Osteocyte (in vitro differentiated cells): ENCODE data around the gene WBP2NL. TPM values are rescaled to one million over a fixed set of nuclear protein-coding genes. Genes with fewer than 3 reads are reported as not detected.

Experiments used
- DNase-seq: peaks from one replicate; pipeline ENCODE4 v3.0.0; 2021; ENCODE audit warnings: mixed read lengths; ENCODE audit not compliant: unreplicated experiment; ENCODE audit errors: extremely low spot score
- H3K27ac Mint-ChIP-seq: one replicate; pipeline ENCODE4 v1.8.0; 2021; ENCODE audit warnings: mild to moderate bottlenecking, mixed read lengths; ENCODE audit not compliant: unreplicated experiment
- H3K27me3 Mint-ChIP-seq: one replicate; pipeline ENCODE4 v1.8.0; 2021; ENCODE audit warnings: mixed read lengths; ENCODE audit not compliant: unreplicated experiment
- H3K36me3 Mint-ChIP-seq: one replicate; pipeline ENCODE4 v1.8.0; 2021; ENCODE audit warnings: mixed read lengths; ENCODE audit not compliant: unreplicated experiment
- H3K4me1 Mint-ChIP-seq: one replicate; pipeline ENCODE4 v1.8.0; 2021; ENCODE audit warnings: mixed read lengths; ENCODE audit not compliant: unreplicated experiment
- H3K4me3 Mint-ChIP-seq: one replicate; pipeline ENCODE4 v1.8.0; 2021; ENCODE audit warnings: mild to moderate bottlenecking, moderate library complexity, mixed read lengths; ENCODE audit not compliant: unreplicated experiment
- H3K9me3 Mint-ChIP-seq: one replicate; pipeline ENCODE4 v1.8.0; 2021; ENCODE audit warnings: mixed read lengths; ENCODE audit not compliant: unreplicated experiment
- total RNA-seq: library from RNA; stranded (reverse); gene quantifications from 2 replicates; pipeline ENCODE4 v1.2.1, GENCODE V29; 2021
- TF ChIP-seq, protein P1 (sequence below): fragments of 200-600 bp; sonication (generic); IDR thresholded peaks from 2 replicates; pipeline ENCODE4 v1.5.0; 2021; ENCODE audit warnings: antibody characterized with exemption, mild to moderate bottlenecking, moderate library complexity

Gene WBP2NL
- total RNA-seq, 1 donor from 2014 or later = not detected

DNA sequence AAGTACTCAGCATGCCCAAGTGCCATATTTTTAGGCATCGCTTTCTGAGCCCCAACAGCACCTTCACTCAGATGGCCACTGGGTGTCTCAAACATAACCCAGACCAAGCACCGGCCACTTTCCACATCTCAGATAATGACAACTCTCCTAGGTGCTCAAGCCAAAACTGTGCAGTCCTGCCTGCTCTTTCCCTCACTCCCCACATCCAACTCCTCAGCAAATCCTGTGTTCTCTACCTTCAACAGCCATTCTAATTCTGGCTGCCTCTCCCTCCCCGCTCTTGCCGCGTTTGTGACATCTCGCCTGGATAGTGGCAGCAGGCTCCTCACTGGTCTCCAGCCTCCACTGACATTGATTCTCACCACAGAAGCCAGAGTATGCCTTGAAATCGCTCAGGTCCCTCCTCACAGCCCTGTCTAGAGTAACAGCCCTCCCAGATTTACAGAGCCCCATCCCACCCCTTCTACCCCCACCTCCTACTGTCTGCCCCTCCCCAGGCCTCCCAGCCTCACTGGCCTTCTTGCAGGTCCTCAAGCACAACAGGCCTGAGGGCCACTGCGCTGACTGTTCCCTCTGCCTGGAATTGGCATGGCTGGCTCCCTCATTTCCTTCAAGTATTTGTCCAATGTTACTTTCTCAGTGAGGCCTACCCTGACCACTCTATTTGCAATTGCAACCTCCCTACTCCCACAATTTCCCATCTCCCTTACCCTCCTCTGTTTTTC is 74.2 kb downstream of the WBP2NL start:
- TF ChIP-seq, protein P1, sequence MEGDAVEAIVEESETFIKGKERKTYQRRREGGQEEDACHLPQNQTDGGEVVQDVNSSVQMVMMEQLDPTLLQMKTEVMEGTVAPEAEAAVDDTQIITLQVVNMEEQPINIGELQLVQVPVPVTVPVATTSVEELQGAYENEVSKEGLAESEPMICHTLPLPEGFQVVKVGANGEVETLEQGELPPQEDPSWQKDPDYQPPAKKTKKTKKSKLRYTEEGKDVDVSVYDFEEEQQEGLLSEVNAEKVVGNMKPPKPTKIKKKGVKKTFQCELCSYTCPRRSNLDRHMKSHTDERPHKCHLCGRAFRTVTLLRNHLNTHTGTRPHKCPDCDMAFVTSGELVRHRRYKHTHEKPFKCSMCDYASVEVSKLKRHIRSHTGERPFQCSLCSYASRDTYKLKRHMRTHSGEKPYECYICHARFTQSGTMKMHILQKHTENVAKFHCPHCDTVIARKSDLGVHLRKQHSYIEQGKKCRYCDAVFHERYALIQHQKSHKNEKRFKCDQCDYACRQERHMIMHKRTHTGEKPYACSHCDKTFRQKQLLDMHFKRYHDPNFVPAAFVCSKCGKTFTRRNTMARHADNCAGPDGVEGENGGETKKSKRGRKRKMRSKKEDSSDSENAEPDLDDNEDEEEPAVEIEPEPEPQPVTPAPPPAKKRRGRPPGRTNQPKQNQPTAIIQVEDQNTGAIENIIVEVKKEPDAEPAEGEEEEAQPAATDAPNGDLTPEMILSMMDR = no peak
- H3K27me3 Mint-ChIP-seq = no peaks in the 10 kb centered on the region
- H3K4me3 Mint-ChIP-seq = no peak overlapping the region
- H3K9me3 Mint-ChIP-seq = no peaks in the 10 kb centered on the region
- H3K36me3 Mint-ChIP-seq = no peaks in the 10 kb centered on the region
- no peak for DNase-seq
- H3K27ac Mint-ChIP-seq = no peak overlapping the region
- H3K4me1 Mint-ChIP-seq = peaks cover 19% of the 10 kb centered on the region

DNA sequence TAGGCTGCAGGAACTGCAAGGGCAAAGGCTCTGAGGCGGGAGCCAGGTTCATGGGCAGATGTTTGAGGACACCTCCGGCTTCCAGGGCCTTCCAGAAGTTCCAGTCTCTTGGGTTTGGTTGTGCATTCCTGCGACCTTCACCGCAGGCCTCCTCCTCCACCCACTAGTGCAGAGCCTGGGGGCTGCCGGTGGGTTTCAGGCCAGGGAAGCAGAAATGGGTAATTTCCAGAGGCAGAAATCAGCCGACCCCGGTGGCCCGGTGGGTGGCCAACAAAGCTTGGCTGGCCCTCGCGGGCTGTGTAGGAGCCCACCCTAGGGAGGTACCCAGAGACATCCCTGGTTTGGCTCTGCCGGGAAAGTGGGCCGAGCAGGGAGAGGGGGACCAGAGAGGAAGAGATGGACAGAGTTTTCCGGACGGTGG is 75.0 kb downstream of the WBP2NL start:
- H3K36me3 Mint-ChIP-seq = no peaks in the 10 kb centered on the region
- no peak for DNase-seq
- no peak overlapping the region for H3K4me3 Mint-ChIP-seq
- H3K4me1 Mint-ChIP-seq = peaks cover 19% of the 10 kb centered on the region
- H3K27me3 Mint-ChIP-seq = no peaks in the 10 kb centered on the region
- TF ChIP-seq, protein P1 = no peak
- no peak overlapping the region for H3K27ac Mint-ChIP-seq
- no peaks in the 10 kb centered on the region for H3K9me3 Mint-ChIP-seq

DNA sequence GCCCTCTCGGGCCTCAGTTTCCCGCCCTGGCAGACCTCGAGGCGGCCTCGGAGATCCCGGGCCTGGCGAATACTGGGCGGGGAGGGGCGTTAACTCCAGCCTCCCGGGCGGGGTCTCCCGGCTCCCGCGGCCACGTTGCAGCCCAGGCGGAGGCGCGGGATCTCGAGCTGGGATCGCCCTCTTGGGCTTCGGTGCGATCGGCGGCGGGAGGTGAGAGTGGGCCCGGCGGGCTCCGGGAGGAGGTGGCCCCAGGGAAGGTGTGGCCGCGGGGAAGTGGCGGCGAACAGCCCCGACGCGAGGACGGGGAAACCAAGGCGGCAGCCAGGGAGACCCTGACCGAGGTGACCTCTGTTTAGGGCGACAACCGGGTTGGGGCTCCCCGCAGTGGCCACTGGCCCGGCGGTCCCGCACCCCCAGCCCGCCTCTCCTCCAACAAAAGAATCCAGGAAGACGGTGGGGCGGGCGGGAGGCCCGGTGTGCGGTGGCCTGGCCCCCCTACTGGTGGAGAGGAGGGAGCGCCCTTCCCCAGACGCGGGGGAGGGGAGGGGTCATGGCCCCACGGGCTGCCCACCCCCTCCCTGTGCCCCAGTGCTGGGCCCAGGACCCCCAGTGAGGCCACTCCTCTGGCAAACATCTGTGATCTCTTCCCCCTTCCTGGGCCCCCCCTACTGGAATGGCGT is 75.7 kb downstream of the WBP2NL start, which contains the start of gene PHETA2:
PHETA2 (plus strand) TSS at position 117 of the 680 bp plus-strand sequence. CDS start 3,046 bp downstream, outside the sequence.
- H3K36me3 Mint-ChIP-seq = no peaks in the 10 kb centered on the region
- H3K4me1 Mint-ChIP-seq = peaks cover 25% of the 10 kb centered on the region
- no peak for DNase-seq
- no peak within 1 kb of the TSS for H3K27ac Mint-ChIP-seq
- TF ChIP-seq, protein P1 = no peak
- H3K27me3 Mint-ChIP-seq = no peaks in the 10 kb centered on the region
- no peak within 1 kb of the TSS for H3K4me3 Mint-ChIP-seq
- H3K9me3 Mint-ChIP-seq = no peaks in the 10 kb centered on the region

DNA sequence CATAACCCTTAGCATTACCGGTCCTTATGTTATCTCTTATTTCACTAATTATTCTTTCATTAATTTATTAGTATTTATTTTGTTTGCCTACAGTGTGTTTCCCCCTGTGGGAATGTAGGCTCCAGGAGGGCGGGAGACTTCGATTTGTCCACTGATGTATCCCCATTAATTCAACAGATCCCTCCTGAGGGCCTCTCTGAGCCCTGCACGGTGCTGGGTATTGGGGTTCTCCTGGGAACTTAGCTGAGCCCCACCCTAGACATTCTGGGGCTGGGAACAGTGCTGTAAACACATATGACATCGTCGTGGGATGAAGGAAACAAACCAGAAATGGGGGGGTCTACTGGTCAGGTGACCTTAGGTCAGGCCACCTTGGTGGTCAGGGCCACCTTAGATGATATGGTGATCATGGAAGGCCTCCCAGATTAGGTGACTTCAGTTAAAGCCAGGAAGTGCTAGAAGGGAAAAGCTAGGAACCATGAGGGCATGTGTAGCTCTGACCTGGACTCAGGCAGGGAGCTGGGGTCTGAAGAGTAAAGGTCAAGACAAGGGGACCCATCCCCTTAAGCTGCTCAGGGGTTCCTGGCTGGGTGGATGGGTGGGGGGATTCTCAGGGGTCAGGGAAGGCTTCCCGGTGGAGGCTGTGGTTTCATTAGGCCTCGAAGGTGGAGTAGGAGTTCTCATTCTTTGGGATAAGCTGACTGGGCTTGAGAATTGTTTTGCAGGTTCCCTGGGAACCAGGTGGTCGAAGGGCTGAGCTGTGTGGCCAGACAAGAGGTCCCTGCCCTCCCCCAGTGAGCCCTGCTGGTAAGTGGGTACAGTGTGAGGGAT is 76.5 kb downstream of the WBP2NL start:
- no peaks in the 10 kb centered on the region for H3K9me3 Mint-ChIP-seq
- peaks cover 22% of the 10 kb centered on the region for H3K4me1 Mint-ChIP-seq
- no peaks in the 10 kb centered on the region for H3K27me3 Mint-ChIP-seq
- no peak overlapping the region for H3K4me3 Mint-ChIP-seq
- H3K27ac Mint-ChIP-seq = no peak overlapping the region
- DNase-seq = no peak
- H3K36me3 Mint-ChIP-seq = no peaks in the 10 kb centered on the region
- TF ChIP-seq, protein P1 = no peak
